ENCODE results near the gene CDK11B.
A peak's percentile ranks its signal among the peaks of the same experiment; 100 is the strongest.
"Not testable (repeated sequence)": the region's sequence is repeated elsewhere in the genome, so short reads cannot be mapped to it uniquely, and the experiment has no call there.

The CDK11B gene

GRCh38 chr1:1683104-1683905, 24.5 kb upstream of the CDK11B start:
- DNase-seq (ENCODE audit: low read depth in 2 of 3, low spot score in 2 of 3), result no peak

GRCh38 chr1:1680912-1681273, 22.1 kb upstream of the CDK11B start:
- no peak for DNase-seq (ENCODE audit: low read depth in 2 of 3, low spot score in 2 of 3)

GRCh38 chr1:1680031-1680911, 21.5 kb upstream of the CDK11B start:
- DNase-seq (ENCODE audit: low read depth in 2 of 3, low spot score in 2 of 3), result no peak

- peak in 1 of 3 experiments; percentile 55 for DNase-seq (ENCODE audit: low read depth in 2 of 3, low spot score in 2 of 3)
Measured at GRCh38 chr1:1678581-1679380, 20.0 kb upstream of the CDK11B start.

GRCh38 chr1:1677718-1678580, 19.1 kb upstream of the CDK11B start:
- DNase-seq (ENCODE audit: low read depth in 2 of 3, low spot score in 2 of 3), result peak; percentile 13 to 44 (median 13)

- DNase-seq (ENCODE audit: low read depth in 2 of 3, low spot score in 2 of 3), result not testable (repeated sequence)
Measured at GRCh38 chr1:1676087-1676486, 17.3 kb upstream of the CDK11B start.

- DNase-seq (ENCODE audit: low read depth in 2 of 3, low spot score in 2 of 3), result not testable (repeated sequence)
Measured at GRCh38 chr1:1675218-1675617, 16.4 kb upstream of the CDK11B start.

- not testable (repeated sequence) for DNase-seq (ENCODE audit: low read depth in 2 of 3, low spot score in 2 of 3)
Measured at GRCh38 chr1:1674806-1675205, 16.0 kb upstream of the CDK11B start.

GRCh38 chr1:1672181-1672965, 13.6 kb upstream of the CDK11B start:
- DNase-seq (ENCODE audit: low read depth in 2 of 3, low spot score in 2 of 3), result no peak

- DNase-seq (ENCODE audit: low read depth in 2 of 3, low spot score in 2 of 3), result no peak
Measured at GRCh38 chr1:1671365-1672119, 12.7 kb upstream of the CDK11B start.

- no peak for DNase-seq (ENCODE audit: low read depth in 2 of 3, low spot score in 2 of 3)
Measured at GRCh38 chr1:1670866-1671265, 12.1 kb upstream of the CDK11B start.

GRCh38 chr1:1669468-1670440, 10.9 kb upstream of the CDK11B start:
- DNase-seq (ENCODE audit: low read depth in 2 of 3, low spot score in 2 of 3), result no peak

GRCh38 chr1:1666526-1666925, 7.7 kb upstream of the CDK11B start:
- DNase-seq (ENCODE audit: low read depth in 2 of 3, low spot score in 2 of 3), result no peak

- DNase-seq (ENCODE audit: low read depth in 2 of 3, low spot score in 2 of 3), result peak in 1 of 3 experiments; percentile 18
Measured at GRCh38 chr1:1665815-1666251, 7.0 kb upstream of the CDK11B start.

- DNase-seq (ENCODE audit: low read depth in 2 of 3, low spot score in 2 of 3), result no peak
Measured at GRCh38 chr1:1664941-1665814, 6.4 kb upstream of the CDK11B start.

GRCh38 chr1:1664318-1664717, 5.5 kb upstream of the CDK11B start:
- not testable (repeated sequence) for DNase-seq (ENCODE audit: low read depth in 2 of 3, low spot score in 2 of 3)
